Nephron progenitor cell (in vitro differentiated cells): ENCODE data around the gene ABHD15.
A peak's percentile ranks its signal among the peaks of the same experiment; 100 is the strongest.

Source experiments
- DNase-seq: peaks from one replicate; pipeline ENCODE4 v3.0.0; 2021
- H3K27ac Mint-ChIP-seq: 2 replicates; pipeline ENCODE4 v1.8.0; 2021; ENCODE audit warnings: mild to moderate bottlenecking, moderate library complexity, mixed read lengths
- H3K27me3 Mint-ChIP-seq: 2 replicates; pipeline ENCODE4 v1.8.0; 2021; ENCODE audit warnings: mild to moderate bottlenecking, low read depth, mixed read lengths; ENCODE audit not compliant: poor library complexity
- H3K36me3 Mint-ChIP-seq: 2 replicates; pipeline ENCODE4 v1.8.0; 2021; ENCODE audit warnings: low read depth, mixed read lengths
- H3K4me1 Mint-ChIP-seq: 2 replicates; pipeline ENCODE4 v1.8.0; 2021; ENCODE audit warnings: mixed read lengths
- H3K4me3 Mint-ChIP-seq: 2 replicates; pipeline ENCODE4 v1.8.0; 2021; ENCODE audit warnings: mild to moderate bottlenecking, moderate library complexity, mixed read lengths
- H3K9me3 Mint-ChIP-seq: 2 replicates; pipeline ENCODE4 v1.8.0; 2021; ENCODE audit warnings: mild to moderate bottlenecking, moderate library complexity, mixed read lengths
- CTCF ChIP-seq: fragments of 200-600 bp; sonication (generic); IDR thresholded peaks from 2 replicates; pipeline ENCODE4 v1.5.0; 2021; ENCODE audit warnings: antibody characterized with exemption

The ABHD15 gene

DNA sequence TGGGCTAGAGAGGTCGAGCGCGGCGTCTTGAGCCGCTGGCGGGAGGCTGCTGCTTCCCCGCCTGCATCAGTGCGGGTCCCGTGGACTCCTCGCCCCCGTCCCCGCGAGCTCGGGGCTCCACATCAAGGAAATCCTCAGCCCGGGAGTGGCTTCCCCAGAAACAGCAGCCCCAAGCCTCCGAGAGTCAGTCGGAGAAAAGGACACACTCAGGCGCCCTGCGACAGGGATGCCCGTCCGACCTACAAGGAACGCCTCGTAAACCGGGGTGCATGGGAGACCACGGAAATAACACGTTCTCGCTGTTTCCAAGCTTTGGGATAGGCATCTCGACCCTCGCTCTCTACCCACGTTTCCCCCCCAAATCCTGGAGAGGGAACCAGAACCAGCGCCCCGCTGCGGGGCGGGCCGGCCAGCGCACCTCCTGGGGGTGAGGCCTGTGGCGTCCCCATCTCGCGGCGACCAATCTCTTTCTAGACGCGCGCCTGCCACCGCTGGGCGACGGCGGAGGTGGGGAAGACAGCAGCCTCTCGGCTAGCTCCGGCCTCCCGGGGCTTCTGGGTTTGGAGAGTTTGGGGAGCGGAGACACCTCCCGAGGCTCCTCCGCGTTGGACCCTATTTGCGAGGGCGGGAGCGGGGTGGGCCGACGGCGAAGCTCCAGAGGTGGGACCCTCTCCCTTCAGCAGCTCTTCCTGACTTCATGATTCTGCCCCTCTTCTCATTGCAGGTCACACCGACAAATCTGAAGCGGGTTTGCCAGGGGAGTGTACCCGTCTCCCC, 905 bp upstream of the ABHD15 start:
- Mint-ChIP-seq H3K4me1 (peaks cover 27% of the 10 kb centered on the region), H3K27ac (no peak overlapping the region), H3K4me3 (peak overlapping the region; percentile 90), H3K36me3 (peaks cover 7% of the 10 kb centered on the region), H3K27me3 (peaks cover 63% of the 10 kb centered on the region), H3K9me3 (no peaks in the 10 kb centered on the region)
- DNase-seq = peak; percentile 70
- TF ChIP-seq CTCF = peak; percentile 21

DNA sequence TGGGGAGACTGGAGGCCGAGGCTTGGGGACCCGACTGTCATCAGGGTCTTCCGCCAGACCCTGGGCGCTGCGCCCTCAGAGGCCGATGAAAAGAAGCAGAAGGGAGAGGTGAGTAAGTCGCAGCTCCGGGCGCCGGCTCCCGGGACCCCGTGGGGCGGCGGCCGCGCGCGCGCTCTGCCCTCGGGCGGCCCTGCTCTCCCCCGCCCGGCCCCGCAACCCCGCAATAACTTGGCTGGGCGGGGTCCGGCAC, 392 bp upstream of the ABHD15 start:
- DNase-seq = no peak
- TF ChIP-seq CTCF = no peak
- H3K4me3 Mint-ChIP-seq = peak overlapping the region; percentile 72
- peaks cover 68% of the 10 kb centered on the region for H3K27me3 Mint-ChIP-seq
- H3K36me3 Mint-ChIP-seq = peaks cover 7% of the 10 kb centered on the region
- H3K9me3 Mint-ChIP-seq = no peaks in the 10 kb centered on the region
- H3K27ac Mint-ChIP-seq = no peak overlapping the region
- H3K4me1 Mint-ChIP-seq = peaks cover 31% of the 10 kb centered on the region

- peak; percentile 47 for DNase-seq
- Mint-ChIP-seq H3K4me1 (peaks cover 34% of the 10 kb centered on the region), H3K9me3 (no peaks in the 10 kb centered on the region), H3K4me3 (peak overlapping the region; percentile 69), H3K36me3 (peaks cover 4% of the 10 kb centered on the region), H3K27ac (no peak overlapping the region), H3K27me3 (peaks cover 78% of the 10 kb centered on the region)
- peak; percentile 12 for TF ChIP-seq CTCF
These were observed 979 bp downstream of the ABHD15 start for GRCh38 chr17:29565643-29566472.

- Mint-ChIP-seq H3K27me3 (peaks cover 80% of the 10 kb centered on the region), H3K4me3 (no peak overlapping the region), H3K36me3 (no peaks in the 10 kb centered on the region), H3K9me3 (no peaks in the 10 kb centered on the region), H3K4me1 (peaks cover 33% of the 10 kb centered on the region), H3K27ac (no peak overlapping the region)
- DNase-seq = no peak
- no peak for TF ChIP-seq CTCF
These were observed 3.0 kb downstream of the ABHD15 start for GRCh38 chr17:29563816-29564215.

GRCh38 chr17:29562615-29563014, 4.2 kb downstream of the ABHD15 start:
- Mint-ChIP-seq H3K27ac (no peak overlapping the region), H3K27me3 (peaks cover 78% of the 10 kb centered on the region), H3K4me1 (peaks cover 29% of the 10 kb centered on the region), H3K4me3 (no peak overlapping the region), H3K9me3 (no peaks in the 10 kb centered on the region), H3K36me3 (no peaks in the 10 kb centered on the region)
- DNase-seq = no peak
- no peak for TF ChIP-seq CTCF
